Measurements from ENCODE around the gene ZHX3. TPM values are rescaled to one million over a fixed set of nuclear protein-coding genes. Genes with fewer than 3 reads are reported as not detected.

The ZHX3 gene
- total and polyA plus RNA-seq, 10 of the 15 experiments (the other 5 are each of a cell fraction or from before 2014, with no cell fraction given): 1.3 to 14.0 (median 5.0) TPM

DNA sequence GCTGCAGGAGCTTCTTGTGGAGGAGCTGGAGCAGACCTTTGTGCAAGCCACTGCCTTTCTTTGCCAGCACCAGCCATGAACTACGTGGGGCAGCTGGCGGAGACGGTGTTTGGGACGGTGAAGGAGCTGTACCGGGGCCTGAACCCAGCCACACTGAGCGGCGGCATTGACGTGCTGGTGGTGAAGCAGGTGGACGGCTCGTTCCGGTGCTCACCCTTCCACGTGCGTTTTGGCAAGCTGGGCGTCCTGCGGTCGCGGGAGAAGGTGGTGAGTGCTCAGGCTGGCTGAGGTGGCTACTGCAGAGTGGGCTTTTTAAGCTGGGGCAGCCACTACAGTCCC is 28.2 kb upstream of the ZHX3 start:
- no peaks in the 10 kb centered on the region for H3K27me3 ChIP-seq (replicated peaks in 1 of 2; ENCODE audit: control insufficient read depth in 2 of 2, insufficient read depth in 2 of 2, low read length in 1 of 2)
- H3K36me3 ChIP-seq (ENCODE audit: control insufficient read depth in 2 of 2, insufficient read depth in 2 of 2, low read length in 1 of 2): no peaks in the 10 kb centered on the region
- FAIRE-seq (no peak), DNase-seq (ENCODE audit: low read depth, low spot score) (no peak), ATAC-seq (no peak)
- H3K9me3 ChIP-seq (replicated peaks; ENCODE audit: control insufficient read depth, insufficient read depth, low read length): no peaks in the 10 kb centered on the region
- H3K4me2 ChIP-seq (ENCODE audit: control insufficient read depth, insufficient read depth): no peak overlapping the region
- intact Hi-C loops (cut with micrococcal nuclease; ENCODE audit: unreplicated experiment) (no loop called here), in situ Hi-C loops (cut with MboI) (no loop called here)
- POLR2A ChIA-PET: no interaction called here
- H3K4me3 ChIP-seq: no peak overlapping the region
- H2AFZ ChIP-seq (ENCODE audit: control insufficient read depth, low read depth, low read length): no peak overlapping the region
- TF ChIP-seq JUND (IDR thresholded peaks at IDR 0.05; ENCODE audit: low read depth, low read length) (no peak), RAD21 (IDR thresholded peaks at IDR 0.05; ENCODE audit: insufficient read depth, low read depth, low read length) (no peak), POLR2AphosphoS2 (IDR thresholded peaks at IDR 0.05; ENCODE audit: low read depth, low read length) (no peak), ZZZ3 (IDR thresholded peaks at IDR 0.05; ENCODE audit: control insufficient read depth, insufficient read length, low read depth) (no peak), ZNF592 (IDR thresholded peaks at IDR 0.05) (no peak), RUNX3 (IDR thresholded peaks at IDR 0.05; ENCODE audit: low read length) (no peak), CBFB (IDR thresholded peaks at IDR 0.05; ENCODE audit: low read depth) (no peak), FOXM1 (IDR thresholded peaks at IDR 0.05; ENCODE audit: low read depth, low read length) (no peak), TAF1 (IDR thresholded peaks at IDR 0.05; ENCODE audit: borderline replicate concordance, low read depth, low read length) (no peak)
- no peak overlapping the region for H3K27ac ChIP-seq (ENCODE audit: control insufficient read depth, insufficient read depth)
- BruUV-seq (replicated peaks): no TSS peak
- no peaks in the 10 kb centered on the region for H4K20me1 ChIP-seq (ENCODE audit: control insufficient read depth, insufficient read depth)
- WGBS (ENCODE audit: insufficient coverage, insufficient replicate concordance, low lambda C conversion rate, missing lambda C conversion rate): 71% methylated on average over 17 of the region's 17 CpGs
- no peaks in the 10 kb centered on the region; the same call in 1 of the 2 replicates for H3K4me1 ChIP-seq (ENCODE audit: control insufficient read depth, insufficient read depth, low read length)
- RAD21 ChIA-PET (ENCODE audit: unreplicated experiment): no interaction called here
- SMC1A ChIA-PET (ENCODE audit: uncharacterized antibody, unreplicated experiment): interaction anchor here (1.2 kb wide), 1 partner anchor 95 kb away, joined by 5 read pairs; no protein-coding TSS in a partner anchor
- H3K9ac ChIP-seq (ENCODE audit: control insufficient read depth, insufficient read depth, low read length): no peak overlapping the region
- CTCF ChIA-PET: interaction anchor here (1.4 kb wide), 1 partner anchor 210 kb away, joined by 4 read pairs; no protein-coding TSS in a partner anchor
- H3K79me2 ChIP-seq (ENCODE audit: control insufficient read depth, insufficient read depth, low read length): no peaks in the 10 kb centered on the region
